Body of pancreas (tissue), 4 donors: Measurements from ENCODE around the gene HYCC1.

ENCODE experiments used
- CTCF ChIP-seq, 7 experiments: fragments of 450-650 bp in 4 of 7; fragments of 200-600 bp in 3 of 7; sonication (generic) in 3 of 7; IDR thresholded peaks; one replicate each; pipeline ENCODE4 v1.5.1; 2016 to 2019; ENCODE audit warnings: antibody characterized with exemption in 7 of 7
- POLR2A ChIP-seq, 3 donors: fragments of 450-650 bp; IDR thresholded peaks; one replicate each; pipeline ENCODE4 v1.6.1; 2016; ENCODE audit warnings: antibody characterized with exemption in 3 of 3, mild to moderate bottlenecking in 2 of 3

GRCh38 chr7:23013715-23014649, at the start of gene HYCC1:
- TF ChIP-seq POLR2A (IDR thresholded peaks at IDR 0.05) (peak; percentile 57 to 91 (median 87)), CTCF (IDR thresholded peaks at IDR 0.05) (peak; percentile 41 to 90 (median 72))
